ENCODE data around the gene TWF1.
A peak's percentile ranks its signal among the peaks of the same experiment; 100 is the strongest.

Gene TWF1

DNA sequence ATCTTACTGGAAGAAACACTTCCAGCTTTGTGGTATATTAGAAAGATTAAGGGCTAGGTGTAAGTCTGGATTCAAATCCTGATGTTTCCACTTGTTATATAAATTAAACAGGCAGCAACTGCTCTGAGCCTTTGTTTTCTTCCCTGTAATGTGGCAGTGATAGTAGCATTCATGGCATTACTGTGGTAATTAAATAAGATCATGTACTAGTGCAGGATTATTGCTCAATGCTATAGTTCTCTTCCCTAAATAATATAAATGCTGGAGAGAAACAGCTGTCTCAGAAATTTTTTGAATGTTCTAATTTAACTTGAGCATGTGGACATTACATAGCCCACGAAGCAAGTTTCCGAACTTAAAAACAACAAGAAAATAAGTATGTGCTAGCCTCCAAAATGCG, 35.1 kb upstream of the TWF1 start:
- CTCF ChIA-PET: no interaction called here
- no peak overlapping the region for H3K4me3 ChIP-seq (ENCODE audit: low read depth, low read length)
- POLR2A ChIA-PET: no interaction called here
- TF ChIP-seq, protein P1, sequence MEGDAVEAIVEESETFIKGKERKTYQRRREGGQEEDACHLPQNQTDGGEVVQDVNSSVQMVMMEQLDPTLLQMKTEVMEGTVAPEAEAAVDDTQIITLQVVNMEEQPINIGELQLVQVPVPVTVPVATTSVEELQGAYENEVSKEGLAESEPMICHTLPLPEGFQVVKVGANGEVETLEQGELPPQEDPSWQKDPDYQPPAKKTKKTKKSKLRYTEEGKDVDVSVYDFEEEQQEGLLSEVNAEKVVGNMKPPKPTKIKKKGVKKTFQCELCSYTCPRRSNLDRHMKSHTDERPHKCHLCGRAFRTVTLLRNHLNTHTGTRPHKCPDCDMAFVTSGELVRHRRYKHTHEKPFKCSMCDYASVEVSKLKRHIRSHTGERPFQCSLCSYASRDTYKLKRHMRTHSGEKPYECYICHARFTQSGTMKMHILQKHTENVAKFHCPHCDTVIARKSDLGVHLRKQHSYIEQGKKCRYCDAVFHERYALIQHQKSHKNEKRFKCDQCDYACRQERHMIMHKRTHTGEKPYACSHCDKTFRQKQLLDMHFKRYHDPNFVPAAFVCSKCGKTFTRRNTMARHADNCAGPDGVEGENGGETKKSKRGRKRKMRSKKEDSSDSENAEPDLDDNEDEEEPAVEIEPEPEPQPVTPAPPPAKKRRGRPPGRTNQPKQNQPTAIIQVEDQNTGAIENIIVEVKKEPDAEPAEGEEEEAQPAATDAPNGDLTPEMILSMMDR (IDR thresholded peaks at IDR 0.05; ENCODE audit: insufficient read depth, low read length, missing control alignments): no peak
- no peak for DNase-seq (ENCODE audit: low read depth, low spot score)

GRCh38 chr12:43840338-43840737, 34.2 kb upstream of the TWF1 start:
- ChIA-PET CTCF (interaction anchor here (1.0 kb wide), 1 partner anchor 29 kb away, joined by 3 read pairs; no protein-coding TSS in a partner anchor), POLR2A (no interaction called here)
- DNase-seq (ENCODE audit: low read depth, low spot score): no peak
- no peak overlapping the region for H3K4me3 ChIP-seq (ENCODE audit: low read depth, low read length)
- TF ChIP-seq, protein P1 (IDR thresholded peaks at IDR 0.05; ENCODE audit: insufficient read depth, low read length, missing control alignments): no peak

DNA sequence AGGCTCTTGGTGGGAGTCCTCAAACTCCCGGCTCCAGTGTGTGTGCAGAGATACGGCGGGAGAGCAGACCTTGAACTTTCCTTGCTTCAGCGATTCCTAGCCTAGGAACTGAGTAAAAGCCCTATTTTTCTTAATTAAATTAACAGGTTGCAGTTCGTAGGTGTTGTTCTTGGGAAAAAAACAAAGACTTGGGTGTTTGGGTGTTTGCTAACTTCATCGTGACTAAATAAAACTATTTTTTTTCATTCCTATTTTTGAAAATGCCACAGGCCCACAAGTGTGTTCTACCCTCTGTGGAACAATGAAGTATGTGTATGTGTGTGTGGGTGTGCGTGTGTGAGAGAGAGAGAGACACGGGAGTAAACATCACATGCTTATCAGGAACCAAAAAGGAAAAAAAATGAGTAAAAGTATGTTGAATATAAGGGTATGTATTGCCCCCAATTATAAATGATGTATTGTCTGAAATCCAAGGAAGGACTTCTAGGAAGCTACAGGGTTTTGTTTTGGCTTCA, 30.4 kb upstream of the TWF1 start:
- H3K4me3 ChIP-seq (ENCODE audit: low read depth, low read length): peak overlapping the region; percentile 72
- TF ChIP-seq, protein P1 (IDR thresholded peaks at IDR 0.05; ENCODE audit: insufficient read depth, low read length, missing control alignments): no peak
- DNase-seq (ENCODE audit: low read depth, low spot score): no peak
- POLR2A ChIA-PET: interaction anchor here (1.4 kb wide), 1 partner anchor 30 kb away, joined by 17 read pairs; the partner anchor contains the start of gene TWF1
- CTCF ChIA-PET: no interaction called here

DNA sequence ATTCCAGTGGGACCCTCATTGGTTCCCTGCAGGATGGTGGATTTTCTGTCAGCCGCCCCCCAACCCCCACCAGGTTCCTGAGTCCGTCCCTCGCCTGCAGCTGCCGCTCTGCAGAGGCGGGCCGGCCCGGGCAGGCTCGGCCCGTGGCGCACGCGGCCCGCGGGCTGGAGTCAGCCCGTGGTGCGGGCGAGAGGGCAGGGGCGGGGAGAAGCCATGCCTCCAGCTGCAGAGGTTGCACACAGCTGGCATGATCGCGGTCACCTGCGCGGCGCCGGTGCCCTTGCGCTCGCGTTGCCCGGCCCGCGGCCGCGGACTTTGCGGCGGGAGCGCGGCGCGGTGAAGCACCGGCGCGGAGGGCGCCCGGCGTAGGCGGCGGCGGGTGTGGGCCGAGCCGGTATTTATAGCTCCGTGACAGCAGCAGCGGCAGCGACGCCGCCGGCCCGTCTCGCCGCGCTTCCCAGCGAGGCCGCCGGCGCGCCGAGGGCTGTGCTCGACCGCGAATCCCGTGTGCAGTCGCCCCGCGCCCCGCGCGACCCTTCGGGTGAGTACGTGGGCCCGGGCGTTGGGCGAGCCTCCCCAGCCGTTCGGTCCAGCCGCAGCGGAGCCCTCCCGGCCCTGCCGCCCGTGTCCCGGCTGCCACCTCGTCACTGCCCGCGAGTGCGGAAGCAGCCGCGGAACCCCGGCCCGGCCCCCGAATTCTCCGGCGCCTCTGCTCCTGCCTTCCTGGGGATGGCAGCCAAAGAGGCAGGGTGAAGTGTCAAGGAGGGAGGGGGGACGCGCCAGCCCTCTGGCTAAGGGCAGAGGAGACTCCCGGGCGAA, 29.7 kb upstream of the TWF1 start, which contains the start of gene TMEM117:
Gene TMEM117 (plus strand): TSS at position 426 of the 819 bp plus-strand sequence.
- no peak for DNase-seq (ENCODE audit: low read depth, low spot score)

DNA sequence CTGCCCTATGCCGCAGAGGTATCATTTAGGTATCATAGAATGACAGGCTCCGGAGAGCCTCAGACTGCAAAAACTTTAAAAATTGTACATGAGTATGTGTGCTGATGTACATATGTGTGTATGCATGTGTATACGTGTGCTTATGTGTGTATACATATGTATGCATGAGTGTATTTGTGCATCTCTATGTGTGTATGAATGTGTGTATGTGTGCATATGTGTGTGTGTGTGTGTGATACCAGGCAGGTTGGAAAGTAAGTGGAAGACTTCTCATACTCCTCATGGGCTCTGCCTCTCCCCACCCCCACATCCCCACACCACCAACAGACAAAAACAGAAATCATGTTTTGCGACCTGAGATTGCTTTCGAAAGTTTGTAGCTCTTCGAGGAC, 29.1 kb upstream of the TWF1 start:
- ChIA-PET POLR2A (interaction anchor here (1.4 kb wide), 1 partner anchor 29 kb away, joined by 17 read pairs; the partner anchor contains the start of gene TWF1), CTCF (interaction anchor here (1.2 to 1.5 kb wide), 2 partner anchors 18 to 47 kb away, joined by 3 to 4 read pairs; no protein-coding TSS in a partner anchor)
- DNase-seq (ENCODE audit: low read depth, low spot score): no peak
- peak overlapping the region; percentile 72 for H3K4me3 ChIP-seq (ENCODE audit: low read depth, low read length)
- TF ChIP-seq, protein P1 (IDR thresholded peaks at IDR 0.05; ENCODE audit: insufficient read depth, low read length, missing control alignments): no peak

More for the DNA sequence above, 29.7 kb upstream of the TWF1 start, which contains the start of gene TMEM117:
- peak within 1 kb of the TSS; percentile 72 for H3K4me3 ChIP-seq (ENCODE audit: low read depth, low read length)
- ChIA-PET CTCF (interaction anchor here (1.5 kb wide), 1 partner anchor 18 kb away, joined by 4 read pairs; no protein-coding TSS in a partner anchor), POLR2A (interaction anchor here (1.4 kb wide), 1 partner anchor 30 kb away, joined by 17 read pairs; the partner anchor contains the start of gene TWF1)
- TF ChIP-seq, protein P1 (IDR thresholded peaks at IDR 0.05; ENCODE audit: insufficient read depth, low read length, missing control alignments): no peak
